DMS53 (cell line): ENCODE data around the gene EYS.

ENCODE experiments used
- DNase-seq: peaks from one replicate; lab custom pipeline; 2025; lab: John Stamatoyannopoulos, UW

The EYS gene

DNA sequence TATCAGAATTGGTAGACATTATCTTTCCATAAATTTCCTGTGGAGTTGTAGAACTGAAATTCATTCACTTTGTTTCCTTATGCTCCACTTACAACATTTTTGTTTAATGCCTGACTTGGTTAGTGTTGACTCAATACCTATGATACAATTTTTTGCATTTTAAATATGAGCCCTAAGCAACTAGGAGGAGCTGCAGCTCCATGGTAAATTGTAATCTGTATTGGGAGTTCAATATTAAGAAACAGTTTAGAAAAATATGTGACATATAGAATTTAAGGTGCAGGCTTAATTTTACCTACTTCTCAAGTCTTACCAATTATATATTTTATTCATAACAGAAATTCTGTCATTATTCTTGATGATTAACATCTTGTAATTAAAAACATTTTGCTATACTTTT, 868.3 kb downstream of the EYS start:
- peak; percentile 24 for DNase-seq

- DNase-seq: no peak
These were observed 875.3 kb downstream of the EYS start for GRCh38 chr6:64831680-64832079.

DNA sequence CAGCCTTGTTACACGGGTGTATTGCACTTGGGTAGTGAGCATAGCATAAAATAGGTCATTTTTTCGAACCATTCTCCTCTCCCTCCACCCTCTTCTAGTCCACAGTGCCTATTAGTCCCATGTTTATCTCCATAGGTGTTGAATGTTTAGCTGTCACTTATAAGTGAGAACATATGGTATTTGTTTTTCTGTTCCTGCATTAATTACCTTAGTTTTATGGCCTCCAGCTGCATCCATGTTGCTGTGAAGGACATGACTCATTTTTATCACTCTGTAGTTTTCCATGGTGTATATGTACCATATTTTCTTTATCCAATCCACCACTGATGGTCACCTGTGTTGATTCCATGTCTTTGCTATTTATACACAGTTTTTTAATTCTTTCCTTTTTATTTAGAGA, 889.5 kb downstream of the EYS start:
- peak; percentile 59 for DNase-seq

DNA sequence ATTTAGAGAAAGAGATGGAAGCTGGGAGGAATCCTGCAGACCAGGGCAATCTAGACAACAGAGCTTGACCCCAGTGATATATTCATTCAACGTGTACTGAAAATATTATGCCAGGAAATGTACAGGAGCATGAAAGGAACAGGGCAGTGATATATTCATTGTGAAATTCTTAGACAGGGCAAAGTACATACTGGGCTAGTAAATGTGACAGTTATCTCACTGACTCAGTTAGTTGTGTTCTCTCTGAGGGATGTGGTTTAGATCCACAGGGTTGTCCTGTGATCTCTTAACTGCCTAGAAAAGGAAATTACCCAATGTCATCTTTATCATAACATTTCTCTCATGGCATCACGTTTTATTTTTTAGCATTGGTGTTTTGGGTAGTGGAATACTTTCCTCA, 891.3 kb downstream of the EYS start:
- DNase-seq: no peak

DNA sequence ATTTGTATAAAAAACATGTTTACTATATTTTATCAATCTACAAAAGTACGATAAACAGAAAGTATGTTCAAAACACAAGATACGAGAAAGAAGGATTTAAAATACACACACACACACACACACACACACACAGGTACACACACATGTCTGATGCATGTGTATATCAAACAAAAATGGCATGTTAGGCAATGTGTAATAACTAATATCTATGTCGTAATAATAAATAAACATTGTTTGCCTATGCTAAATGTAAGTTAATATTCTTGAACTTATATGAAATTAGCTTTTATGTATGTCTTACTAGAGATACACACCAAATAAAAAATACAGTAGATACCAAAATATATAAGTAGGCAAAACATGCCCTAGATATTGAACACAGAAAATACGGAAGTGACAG, 894.9 kb downstream of the EYS start:
- DNase-seq: no peak

DNA sequence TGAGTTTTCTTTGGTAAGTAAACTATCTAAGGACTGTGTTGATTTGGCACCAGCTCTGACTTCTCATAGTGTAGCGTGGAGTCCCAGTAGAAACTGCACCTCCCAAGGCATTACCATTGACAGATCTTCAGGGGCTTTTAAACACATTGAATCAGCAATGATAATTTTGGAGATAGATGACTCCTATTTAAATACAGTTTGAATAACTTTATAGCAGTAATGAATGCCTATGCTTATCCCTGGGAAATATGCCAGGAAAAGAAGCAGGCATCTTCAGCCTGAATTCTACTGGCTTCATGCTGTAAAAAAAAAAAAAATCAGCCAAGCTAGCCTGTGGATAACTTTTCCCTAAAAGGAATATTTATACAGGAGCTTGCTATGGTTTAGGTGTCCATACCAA, 895.9 kb downstream of the EYS start:
- no peak for DNase-seq

DNA sequence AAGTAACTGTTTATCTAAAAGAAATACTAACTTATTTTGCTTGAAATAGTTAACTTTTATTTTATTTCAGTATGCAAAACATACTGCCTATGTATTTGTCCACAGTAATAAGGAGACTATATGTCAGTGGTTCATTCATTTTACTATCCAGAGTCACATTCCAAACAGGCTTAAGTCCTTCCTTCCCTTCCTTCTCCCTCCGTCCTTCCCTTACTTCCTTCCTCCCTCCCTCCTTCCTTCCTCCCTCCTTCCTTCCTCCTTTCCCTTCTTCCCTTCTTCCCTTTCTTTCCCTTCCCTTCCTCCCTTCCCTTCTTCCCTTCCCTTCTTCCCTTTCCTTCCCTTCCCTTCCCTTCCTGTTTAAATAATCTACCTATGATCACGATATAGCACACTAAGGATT, 899.2 kb downstream of the EYS start:
- DNase-seq: no peak

DNA sequence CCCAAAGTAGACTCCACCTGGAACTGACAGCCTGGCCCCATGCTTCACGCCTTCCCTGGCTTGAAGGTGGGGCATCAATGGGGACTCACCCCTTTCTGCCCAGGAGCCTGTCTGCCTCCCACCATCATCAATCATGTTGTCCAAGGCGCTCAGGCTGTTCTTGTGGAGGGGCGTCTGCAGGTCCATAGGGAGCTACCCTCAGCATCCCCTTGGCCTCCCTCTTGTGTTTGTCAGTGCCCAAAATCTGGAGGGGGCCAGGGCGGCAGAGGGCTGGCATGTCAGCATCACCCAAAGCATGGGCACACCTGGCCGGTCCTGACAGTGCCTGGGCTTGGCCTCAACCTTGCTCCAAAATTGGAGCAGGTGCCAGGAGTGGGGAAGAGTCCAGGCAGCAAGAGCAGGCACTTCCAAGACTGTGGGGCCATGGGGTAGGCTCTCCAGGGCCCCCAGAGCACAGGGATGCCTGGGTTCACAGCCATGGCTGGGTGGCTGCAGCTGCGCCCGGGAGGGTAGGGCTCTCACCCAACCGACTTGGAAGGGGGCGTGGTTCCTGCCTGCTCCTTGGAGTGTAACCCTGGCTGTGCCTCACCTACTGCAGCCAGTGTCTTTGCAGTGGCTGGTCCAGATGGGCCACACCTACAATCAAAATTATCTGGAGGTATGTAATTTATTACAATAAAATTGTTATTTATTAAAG, 903.4 kb downstream of the EYS start:
- no peak for DNase-seq

DNA sequence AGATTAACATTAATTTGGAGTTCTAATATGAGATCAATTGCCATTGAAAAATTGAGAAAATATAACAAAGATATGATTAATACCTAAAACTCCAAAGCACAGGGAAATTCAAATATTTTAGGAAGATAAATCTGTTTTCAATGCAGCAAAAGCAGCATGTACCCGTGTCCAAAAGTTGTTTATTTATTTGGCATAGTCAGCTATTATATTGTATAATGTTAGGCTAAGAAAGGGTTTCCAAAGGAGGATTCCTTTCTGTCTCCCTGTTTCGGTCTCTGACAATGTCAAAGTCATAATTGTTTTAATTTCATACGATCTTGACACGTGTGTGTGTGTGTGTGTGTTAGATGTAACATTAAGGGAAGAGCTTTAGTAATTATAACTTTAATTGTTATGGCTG, 914.5 kb downstream of the EYS start:
- DNase-seq: no peak

DNA sequence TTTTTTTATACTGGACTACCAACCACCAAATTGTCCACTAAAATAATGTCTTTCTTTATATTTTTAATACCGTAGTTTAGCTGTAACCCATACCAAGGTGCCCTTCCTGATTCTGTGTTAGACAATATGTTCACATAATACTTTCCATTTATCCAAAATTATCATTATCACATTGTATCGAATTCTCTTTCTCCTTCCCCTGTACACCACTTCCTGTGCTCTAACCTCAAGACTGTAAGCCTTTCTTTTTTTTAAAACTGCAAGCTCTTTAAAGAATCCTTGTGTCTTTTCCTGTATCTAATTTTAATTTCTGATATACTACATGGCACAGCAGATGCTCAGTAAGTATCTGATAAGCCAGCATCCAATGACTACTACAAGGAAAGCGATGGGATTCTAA, 917.5 kb downstream of the EYS start:
- no peak for DNase-seq

- DNase-seq: no peak
These were observed 920.3 kb downstream of the EYS start for GRCh38 chr6:64786736-64787135.

DNA sequence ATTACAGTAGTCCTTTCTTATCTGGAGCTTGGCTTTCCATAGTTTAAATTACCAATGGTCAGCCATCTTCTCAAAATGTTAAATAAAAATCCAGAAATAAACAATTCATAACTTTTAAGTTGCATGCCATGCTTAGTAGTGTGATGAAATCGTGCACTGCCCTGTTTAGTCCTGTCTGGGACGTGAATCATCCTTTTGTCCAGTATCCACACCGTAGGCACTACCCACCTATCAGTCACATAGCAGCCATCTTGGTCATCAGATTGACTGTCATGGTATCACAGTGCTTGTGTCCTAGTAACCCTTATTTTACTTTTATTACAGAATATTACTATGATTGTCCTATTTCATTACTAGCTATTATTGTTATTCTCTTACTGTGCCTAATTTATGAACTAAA, 924.1 kb downstream of the EYS start:
- DNase-seq: no peak

DNA sequence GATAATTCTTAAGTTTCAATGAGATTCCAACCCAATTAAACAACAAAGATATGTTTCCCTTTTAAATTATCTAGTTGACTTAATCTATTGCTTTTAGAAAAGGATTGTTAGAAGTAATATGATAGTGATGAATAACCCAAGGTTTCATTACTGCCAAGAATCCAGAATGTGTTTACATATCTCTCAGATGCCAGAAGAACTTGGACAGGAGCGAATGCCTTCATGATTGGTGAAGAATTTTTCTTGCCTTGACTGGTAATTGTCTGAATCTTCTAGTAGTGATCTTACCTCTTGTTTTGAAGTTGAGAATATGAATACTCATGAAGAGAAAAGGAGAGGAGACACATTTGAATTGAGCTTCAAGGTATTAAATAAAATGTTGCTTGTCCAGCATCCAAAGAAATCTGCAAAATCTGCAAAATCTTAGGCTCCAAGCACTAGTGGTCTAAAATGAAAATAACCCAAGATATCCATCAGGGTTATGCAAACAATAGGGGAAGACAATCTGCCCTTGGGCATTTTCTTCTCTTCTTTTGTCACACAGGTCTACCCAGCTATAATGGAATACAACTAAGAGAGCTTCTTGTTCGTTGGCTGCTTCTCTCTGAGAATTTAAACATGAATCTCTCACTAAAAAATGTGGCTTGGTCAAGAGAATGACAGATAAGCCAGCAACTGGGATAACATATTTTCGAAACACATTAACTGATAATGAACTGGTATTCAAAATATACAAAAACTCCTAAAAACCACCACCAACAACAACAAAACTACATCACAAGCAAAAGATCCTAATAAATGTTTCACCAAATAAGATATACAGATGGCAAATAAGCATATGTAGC, 928.9 kb downstream of the EYS start:
- no peak for DNase-seq

DNA sequence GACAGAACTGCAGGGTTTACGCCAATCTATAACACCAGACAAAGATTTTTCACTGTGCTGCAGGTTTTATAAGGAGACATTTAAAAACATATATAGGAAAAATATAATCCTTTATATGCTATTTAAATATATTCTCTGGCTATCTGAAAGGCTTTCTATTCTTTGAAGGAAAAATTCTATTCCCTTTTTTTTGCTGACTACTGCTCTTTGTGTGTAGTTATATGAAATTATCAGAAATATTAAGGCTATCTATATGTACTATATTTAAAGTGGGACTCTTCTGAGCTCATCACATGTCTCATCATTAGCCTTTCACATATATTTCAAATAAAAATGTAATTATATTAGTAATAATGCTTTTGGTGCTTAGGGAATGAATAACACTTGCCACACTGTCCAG, 930.7 kb downstream of the EYS start:
- DNase-seq: no peak

DNA sequence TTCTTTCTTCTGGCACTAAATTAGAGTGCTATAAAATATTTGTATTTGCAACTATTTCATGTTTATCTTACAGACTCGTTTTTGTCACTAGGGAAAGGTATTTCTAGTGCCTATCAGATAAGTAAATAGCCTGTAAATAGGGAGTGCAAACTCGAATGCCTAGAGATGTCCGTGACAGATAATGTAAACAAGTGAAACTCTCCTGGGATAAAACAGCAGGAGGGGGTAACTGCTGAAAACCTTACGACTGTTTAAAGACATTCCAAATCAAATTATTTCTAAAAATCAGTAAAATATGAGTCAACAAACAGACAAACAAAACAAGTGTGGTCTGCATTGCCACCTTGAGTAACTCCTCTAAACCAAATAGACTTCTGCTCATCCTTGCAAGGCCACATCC, 932.1 kb downstream of the EYS start:
- no peak for DNase-seq

DNA sequence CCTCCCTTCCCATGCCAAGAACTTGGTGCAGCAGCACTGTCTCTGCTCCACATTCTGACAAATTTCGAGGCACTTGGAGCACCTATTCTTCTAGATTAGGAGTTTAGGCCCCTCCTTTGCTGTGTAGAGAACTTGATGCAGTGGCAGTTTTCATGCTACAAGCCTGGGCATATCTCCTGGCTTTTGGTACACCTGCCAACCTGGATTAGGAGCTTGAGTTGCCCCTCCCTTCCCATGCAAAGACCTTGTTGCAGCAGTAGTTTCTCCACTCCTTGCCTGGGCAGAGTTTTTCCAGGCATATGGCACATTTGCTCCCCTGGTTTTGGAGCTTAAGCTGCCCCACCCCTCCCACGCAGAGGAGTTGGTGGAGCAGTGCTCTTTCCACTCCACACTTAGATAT, 956.1 kb downstream of the EYS start:
- DNase-seq: no peak

- no peak for DNase-seq
These were observed 969.6 kb downstream of the EYS start for GRCh38 chr6:64737418-64737817.

GRCh38 chr6:64736421-64736950, 970.5 kb downstream of the EYS start:
- no peak for DNase-seq

GRCh38 chr6:64733433-64733832, 973.6 kb downstream of the EYS start:
- peak; percentile 11 for DNase-seq

DNA sequence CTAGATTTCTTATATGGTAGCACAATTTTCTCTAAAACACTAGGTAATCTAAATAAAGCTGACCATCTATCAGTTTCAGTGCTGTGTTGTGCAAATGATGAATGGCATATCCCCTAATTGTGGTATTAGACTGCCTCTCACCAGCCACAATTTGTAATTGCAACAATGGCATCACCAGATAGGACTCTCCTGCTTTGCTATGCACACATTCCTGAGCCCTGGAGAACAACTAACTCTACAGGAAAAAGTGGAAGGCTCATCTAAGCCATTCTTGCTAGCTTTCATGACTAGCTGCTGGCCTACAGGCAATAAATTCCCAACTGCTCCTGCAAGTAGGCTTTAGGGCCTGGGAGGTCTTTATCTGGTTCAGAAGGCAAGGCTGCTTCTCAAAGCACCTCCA, 974.1 kb downstream of the EYS start:
- DNase-seq: peak; percentile 41

DNA sequence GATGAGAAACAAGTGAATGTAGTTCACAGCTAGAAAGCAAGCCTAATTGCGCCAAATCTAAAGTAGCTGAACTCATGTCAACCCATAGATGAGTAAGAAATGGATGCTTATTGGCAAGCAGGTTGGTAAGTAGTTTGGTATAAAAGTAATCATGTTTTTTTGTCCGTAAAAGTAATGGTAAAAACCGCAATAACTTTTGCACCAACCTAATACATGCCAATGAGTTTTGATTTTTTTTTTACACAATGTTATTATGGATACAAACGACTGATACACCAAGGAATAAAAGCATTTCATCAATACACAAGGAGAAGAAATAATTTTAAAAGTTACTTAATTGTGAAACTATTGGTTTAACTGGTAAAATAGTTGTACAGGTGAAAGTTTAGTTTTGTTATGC, 977.5 kb downstream of the EYS start:
- no peak for DNase-seq

GRCh38 chr6:64727075-64727474, 980.0 kb downstream of the EYS start:
- no peak for DNase-seq

GRCh38 chr6:64724091-64724490, 982.9 kb downstream of the EYS start:
- no peak for DNase-seq
